AG08396 (cell line): ENCODE data around the gene TBC1D22A.
A peak's percentile ranks its signal among the peaks of the same experiment; 100 is the strongest.

Experiments
- DNase-seq: peaks from one replicate; pipeline ENCODE4 v3.0.0; 2012; ENCODE audit warnings: low spot score, mixed read lengths

TBC1D22A gene

DNA sequence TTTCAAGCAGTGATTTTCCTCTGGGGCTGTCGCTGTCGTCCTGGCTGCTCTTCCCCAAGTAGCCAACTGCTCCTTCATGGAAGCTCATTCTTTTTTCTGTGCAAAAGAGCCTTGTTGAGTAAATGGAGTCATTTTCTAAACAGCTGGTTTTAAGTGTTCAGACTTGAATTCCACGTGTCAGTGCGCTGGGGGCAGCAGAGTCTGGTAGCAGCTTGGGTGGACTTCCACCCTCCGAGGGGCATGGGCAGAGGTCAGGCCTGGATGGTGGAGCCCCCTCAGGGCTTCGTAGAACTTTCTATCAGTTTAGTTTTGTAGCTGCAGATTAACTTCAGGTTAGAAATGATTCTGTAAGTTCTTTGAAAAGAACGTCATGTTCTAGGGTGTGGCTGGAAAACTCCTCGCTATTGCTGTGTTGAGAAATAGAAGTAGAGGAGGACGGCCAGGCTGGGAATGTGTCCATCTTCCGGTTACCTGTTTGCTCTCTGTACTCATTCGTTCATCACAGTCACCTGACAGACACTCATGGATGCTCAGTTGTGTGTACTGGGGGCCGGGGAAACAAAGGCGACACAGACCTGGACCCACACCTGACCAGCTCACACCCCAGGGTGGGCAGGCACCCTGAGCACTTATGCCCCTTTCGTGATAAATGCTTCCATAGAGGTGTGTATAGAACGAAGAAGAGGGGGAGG lies 270.7 kb downstream of the TBC1D22A start:
- DNase-seq = no peak

DNA sequence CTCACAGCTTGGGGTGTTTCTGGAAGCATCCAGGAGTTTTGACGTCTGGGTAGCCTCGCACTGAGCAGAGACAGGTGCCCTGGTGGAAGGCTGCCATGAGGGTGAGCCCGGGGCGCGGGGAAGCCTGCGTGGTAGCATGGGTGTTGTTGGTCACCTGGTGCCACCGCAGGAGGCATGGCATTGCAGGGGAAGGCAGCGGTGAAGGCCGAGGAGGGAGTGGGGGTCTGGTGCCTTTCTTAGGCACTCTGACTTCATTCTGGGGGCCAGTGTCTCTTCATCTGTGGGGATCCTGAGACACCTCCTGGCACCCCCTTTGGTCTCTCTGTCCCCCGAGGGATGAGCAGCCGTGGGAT lies 271.2 kb downstream of the TBC1D22A start:
- no peak for DNase-seq

DNA sequence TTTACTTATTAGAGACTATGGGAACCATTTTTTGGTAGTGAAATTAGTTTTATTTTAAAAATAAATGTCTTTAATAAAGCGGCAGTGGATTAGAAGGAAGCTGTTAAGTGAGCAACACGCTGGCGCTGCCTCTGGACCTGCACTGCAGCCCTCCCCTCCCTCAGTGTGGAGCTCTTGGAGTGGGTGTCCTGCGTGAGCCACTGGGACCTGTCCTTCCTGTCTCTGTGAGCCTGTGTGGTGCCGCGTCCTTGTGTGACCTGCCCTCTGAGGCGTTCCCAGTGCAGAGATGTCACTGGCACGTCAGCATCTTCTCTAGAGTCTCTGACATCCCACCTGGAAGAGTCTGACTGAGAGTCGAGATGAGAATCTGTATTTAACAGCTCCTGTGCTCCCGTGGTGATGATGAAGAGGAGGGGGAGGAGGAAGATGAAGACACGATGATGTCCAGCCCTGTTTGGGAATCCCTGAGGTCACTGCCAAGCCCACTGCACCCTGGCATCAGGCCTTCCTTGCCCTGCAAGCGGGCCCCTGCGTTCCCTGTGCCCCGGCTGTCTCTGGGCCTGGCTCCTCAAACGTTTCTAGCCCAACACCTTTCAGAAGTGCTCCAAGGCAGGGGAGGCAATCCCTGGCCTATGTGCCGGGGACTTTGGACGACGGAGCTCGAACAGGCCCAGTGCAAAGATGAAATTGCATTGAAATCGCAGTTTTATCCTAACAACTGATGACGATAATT lies 271.8 kb downstream of the TBC1D22A start:
- DNase-seq = no peak

DNA sequence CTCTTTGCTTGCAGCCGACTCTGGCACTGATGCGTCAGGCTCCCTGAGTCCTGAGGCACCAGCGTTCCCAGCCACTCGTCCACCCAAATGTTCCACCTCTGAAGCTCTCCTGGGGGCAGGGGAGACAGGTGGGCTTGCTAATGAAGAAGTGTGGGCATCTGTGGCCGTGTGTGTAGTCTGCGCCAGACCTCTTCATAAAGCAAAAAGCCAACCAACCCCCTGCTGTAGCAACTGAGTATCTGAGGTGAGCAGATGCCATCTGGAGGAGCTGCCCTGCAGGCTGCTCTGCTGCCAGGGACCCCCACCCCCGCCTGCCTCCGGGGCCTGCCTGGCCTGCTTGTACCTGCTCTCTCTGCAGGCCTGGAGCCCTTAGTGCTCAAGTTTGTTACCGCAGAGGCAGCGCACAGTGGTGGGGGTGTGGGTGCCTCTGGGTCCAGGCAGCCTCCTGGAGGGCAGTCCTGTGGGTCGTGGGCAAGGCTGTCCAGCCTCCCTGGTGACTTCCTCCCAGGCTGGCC lies 272.5 kb downstream of the TBC1D22A start:
- no peak for DNase-seq

DNA sequence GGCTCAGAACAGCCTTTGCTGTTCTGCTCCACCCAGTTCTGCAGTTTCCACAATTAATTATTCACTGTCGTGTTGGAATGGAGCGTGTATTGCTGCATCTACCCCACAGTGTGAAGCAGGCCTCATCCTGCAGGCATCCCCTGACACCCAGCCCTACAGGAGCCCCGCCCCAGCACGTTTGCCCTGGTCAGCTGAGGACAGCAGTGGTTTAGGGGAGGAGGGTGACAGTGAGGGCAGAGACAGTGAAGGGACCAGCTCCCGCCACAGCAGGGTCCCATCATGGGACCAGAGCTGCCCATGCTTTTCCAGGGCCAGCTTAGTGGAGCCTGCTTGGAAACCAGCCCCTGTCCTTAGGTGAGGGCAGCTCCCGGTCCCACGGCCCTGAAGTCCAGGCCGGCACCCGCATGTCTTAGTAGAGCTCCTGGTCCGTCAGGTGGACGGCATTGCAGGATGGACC lies 273.0 kb downstream of the TBC1D22A start:
- no peak for DNase-seq

DNA sequence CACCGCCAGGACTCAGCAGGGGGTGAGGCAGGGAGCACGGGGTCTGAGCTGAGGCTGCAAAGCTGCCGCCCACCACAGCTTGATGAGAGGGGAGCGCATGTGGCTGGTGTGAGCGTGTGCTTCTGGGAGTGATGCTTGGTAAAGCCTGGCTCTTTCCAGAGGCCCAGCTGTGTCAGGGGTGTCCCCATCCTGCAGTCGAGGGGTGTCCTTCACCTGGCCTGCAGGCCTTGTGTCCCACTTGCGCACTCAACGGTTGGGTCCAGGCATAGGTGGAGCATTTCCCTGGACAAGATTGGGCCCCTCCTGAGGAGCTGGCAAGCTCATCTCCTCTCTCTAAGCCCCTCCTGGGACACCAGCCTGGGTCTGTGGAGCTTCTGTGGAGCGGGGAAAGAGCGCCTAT lies 273.9 kb downstream of the TBC1D22A start:
- no peak for DNase-seq

DNA sequence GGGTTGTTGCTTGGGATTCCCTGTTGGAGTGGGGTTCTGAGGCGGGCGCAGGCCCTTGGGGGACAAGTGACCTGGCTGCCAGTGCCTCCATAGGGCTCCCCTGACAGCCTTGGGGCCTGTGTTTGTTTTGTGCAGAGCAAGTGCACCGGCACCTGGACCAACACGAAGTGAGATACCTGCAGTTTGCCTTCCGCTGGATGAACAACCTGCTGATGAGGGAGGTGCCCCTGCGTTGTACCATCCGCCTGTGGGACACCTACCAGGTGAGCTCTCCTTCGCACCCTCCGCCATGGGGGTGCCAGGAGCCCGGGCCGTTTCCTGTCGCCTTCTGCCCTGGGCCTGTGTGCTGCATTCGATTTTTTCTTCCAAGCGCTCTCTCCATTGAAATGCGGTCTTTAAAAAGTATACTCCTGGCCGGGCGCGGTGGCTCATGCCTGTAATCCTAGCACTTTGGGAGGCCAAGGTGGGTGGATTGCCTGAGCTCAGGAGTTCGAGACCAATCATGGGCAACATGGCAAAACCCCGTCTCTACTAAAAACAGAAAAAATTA lies 274.6 kb downstream of the TBC1D22A start:
- DNase-seq = no peak

DNA sequence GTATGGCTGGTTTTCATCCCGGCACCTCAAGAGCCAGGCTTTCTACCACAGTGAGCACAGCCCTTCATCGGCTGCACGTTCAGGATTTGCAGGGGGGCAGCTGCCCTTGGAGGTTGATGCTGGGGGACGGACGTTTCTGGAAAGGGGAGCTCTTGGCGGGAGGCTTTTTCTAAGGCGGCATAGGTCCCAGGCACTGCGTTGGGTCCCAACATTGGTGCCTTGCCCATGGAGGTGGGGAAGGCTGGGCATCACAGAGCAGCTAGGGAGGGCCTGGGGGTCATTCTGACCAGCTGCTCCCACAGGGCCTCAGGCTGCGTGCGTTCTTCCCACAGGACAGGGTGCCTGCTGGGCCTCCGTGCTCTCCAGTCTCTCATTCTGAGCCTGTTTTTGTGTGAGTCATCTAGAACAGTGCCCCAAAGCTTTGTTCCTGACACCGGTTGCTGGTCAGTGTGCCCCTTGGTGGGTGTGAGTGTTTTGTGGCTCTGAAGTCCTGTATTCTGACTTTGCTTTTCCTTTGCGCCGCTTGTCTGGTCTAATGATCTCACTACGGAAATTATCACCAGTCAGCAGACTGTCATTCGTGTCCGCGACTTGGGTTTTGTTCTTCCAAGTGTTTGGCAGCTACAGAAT lies 275.9 kb downstream of the TBC1D22A start:
- DNase-seq = no peak

DNA sequence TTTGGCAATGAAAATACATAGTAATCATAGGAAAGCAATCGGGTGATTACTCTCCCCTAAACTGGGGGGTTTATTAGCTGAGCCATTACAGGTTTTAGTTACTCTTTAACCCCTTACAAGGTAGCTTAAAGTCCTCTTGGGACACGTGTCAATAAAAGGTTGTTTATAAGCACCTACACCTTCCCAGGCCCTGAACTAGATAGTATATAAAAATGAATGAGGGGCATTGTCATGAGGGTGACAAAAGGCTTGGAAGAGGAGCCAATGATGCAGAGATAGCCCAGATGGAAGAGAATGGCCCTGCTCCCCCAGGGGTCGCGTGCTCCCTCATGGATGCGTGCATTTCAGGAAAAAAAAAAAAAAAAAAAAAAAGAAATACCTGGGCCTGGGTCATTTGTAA lies 276.9 kb downstream of the TBC1D22A start:
- DNase-seq = no peak

DNA sequence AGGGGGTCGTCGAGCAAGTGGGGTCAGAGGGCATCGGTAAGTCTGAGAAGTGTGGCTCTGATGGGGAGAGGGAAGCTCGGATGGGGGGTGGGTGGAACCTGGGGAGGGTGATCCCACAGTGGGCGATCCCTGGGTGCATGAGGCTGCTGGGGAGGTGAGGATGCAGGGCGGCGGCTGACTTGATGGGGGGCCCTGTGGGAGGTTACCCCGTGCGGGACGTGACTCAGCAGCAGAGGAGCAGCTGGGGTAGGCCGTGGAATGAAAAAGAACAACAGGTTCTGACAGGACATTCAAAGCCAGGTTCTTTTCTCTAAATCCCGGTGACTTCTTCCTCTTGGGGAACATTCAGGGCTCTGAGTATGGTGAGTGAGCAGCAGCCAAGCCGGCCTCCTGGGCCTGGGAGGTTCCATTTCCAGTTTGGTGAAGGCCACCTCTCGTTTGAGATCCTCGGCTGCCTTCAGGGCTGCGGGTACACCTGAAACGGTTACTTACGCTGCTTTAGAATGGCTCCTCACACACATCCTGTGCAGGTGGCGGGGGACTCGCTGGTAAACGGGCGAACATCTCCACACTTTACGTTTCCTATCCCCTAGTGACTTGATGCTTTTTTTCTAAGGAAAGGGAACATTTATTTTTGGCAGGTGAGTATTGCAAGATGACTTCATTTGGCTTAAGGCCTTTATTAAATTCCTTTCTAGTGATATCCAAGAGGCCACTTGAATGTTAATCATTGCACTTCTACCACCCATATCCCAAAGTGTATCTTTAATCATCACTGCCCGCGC lies 278.2 kb downstream of the TBC1D22A start:
- DNase-seq = no peak

DNA sequence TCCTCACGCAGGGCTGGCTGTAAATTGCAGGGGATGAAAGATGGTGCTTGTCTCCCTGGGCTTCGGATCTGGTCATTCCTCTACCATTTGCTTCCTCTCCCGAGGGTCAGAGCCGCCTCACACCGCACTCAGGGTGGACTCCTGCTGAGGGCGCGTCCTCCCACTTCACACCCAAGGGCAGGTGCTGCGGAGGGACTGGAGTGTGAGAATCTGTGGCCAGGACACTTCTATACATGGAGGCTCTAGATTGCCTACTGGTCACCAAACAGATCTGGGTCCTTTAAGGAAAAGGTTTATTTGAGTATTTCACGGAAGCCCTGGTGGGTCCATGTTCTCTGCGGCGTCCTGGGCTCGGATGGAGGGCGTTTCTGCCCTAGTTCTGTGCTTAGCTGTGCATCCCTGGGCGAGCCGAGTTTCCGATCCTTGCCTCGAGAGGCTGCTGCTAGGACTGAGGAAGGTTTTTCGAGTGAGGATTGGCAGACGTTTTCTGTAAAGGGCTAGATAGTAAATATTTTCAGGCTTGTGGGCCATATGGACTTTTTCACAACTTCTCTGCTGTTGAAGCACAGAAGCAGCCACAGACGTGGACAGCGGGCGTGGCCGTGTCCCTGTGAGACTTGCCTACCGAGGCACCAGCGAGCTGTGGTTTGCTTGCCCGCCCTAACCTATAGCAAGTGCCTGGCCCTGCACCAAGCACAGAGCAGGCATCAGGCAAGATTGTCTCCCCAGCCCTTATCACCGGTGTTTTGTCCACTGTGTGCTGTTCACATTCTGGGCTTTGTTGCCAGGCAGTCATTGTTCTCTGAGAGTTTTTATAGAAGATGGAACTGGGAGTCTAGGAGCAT lies 279.0 kb downstream of the TBC1D22A start:
- no peak for DNase-seq

DNA sequence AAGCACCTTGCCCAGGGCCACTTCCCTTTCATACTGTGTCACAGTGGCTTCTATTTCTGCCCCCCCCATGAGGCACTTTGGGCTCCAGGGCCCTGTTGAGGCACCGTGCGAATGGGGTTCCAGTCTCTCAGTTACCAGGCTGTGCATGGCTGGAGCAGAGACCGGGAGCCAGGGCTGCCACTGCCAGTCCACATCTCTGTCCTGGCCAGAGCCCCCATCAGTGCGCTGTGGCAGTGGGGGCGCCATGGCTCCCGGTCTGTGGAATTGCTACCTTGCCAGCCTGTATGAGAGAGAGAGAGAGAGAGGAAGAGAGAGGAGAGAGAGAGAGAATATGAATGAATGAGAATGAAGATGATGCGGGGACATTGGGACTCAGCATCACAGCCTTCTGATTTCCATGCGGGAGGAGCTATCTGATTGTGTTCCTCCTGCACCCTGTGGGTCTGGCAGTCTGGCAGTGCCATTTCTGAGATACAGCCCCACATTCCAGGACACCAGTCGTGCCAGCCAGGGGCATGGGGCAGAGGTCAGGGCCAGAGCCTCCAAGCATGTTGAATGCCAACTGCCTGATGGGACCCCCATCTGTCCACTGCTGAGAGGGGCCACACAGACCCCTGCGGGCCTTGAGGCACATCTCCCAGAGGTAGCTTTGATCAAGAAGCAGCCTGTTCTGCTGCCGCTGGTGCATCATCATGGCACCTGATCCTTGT lies 279.8 kb downstream of the TBC1D22A start:
- DNase-seq = no peak

DNA sequence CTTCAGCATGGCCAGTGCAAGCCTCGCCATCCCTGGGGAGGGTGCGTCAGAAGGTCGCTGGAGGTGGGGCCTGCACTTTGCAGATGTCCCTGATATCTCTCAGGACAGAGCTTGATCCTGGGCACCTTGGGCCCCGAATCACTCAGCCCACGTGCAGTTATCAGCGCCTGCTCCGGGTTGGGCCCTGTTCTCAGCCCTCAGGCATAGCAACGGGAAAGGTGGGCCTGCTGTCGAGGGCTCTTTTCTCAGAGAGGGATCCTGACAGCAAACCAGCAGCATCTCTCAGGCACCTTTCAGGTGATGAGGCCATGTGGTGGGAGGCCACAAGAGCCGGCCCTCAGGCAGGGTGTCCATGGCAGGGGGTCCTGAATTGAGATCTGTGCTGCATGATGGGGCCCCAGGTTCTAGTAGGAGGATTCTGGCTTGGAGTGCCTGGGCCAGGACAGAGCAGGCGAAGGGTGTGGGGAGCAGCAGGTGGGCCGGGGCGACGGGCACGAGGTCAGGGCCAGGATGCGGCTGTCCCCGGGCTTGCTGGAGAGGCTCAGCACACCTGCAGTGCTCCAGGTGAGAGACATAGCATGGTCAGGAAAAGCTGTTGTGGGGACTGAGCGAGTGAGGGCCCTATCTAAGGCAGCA lies 280.5 kb downstream of the TBC1D22A start:
- no peak for DNase-seq

DNA sequence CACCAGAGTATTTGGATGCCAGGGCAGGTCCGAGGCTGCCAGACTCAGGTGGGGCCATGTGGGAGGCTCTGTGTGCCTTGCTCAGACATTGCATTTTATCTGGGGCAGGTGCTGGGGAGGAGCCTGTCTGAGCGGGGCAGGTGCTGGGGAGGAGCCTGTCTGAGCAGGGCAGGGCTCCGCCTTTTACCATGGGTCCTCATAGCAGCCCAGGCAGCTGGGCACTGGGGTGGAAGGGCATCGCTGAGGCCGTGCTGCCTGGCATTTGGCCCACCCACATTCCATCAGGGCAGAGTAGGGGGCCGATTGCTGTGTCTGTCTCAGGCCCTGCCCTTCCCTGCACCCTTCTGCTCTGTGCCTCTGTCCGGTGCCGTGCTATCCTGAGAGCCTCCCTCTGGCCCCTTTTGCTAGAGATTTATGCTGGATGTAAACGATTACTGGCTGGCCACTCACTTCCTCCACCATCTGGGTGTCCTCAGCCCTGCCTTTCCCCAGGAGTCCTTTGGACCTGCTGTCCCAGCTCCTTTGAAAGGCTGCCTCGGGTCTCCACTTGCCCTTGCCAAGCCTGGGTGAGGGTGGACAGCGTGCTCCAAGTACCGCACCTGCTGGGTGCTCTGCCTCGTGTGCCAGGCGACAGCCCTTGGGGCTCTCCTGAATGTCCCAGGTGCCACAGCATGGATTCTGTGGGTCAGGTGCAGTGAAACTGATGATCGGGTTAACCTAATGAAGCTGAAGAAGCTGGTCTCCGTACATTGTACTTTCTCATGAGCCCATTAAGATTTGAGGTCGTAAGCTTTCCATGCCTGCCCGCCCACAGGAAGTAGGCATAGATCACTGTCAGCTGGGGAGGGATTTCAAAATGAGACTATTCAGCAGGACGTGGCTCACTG lies 281.6 kb downstream of the TBC1D22A start:
- DNase-seq = peak; percentile 34

DNA sequence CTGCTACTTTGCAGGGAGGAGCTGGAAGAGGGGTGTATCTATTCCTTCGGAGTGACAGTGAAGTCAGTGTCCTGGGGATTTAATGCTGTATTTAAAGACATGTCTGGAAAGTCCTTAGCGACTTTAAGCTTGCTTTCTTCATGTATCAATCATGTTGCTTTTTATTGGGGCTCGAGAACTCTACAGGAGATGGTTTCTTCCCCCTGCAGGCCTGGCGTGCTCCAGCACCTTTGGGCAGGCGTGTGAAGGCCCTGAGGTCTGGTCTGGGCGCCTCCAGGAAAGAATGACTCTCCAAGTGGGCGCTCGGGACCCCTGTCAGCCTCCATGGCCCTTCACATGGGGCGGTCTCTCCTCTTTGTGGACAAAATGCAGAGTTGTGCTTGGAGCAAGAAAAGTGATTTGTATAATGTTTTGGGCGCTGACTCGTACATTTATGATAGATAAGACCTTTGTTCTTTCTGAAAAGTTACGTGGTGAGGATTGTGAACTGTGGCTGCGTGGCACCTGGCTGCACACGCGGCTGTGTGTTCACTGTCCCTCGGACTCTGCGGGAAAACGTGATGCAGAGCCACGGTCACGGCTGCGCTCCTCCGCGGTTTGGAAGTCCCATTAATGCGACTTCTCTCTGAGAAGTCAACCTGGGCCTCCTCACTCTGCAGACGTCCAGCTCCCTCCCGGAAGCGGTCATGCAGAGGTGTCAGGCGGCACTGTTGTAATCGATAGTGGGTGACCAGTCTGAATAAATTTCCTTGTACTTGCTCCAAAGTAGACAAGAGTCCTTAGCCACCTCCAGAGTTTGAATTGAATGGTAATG lies 282.5 kb downstream of the TBC1D22A start:
- DNase-seq = no peak

DNA sequence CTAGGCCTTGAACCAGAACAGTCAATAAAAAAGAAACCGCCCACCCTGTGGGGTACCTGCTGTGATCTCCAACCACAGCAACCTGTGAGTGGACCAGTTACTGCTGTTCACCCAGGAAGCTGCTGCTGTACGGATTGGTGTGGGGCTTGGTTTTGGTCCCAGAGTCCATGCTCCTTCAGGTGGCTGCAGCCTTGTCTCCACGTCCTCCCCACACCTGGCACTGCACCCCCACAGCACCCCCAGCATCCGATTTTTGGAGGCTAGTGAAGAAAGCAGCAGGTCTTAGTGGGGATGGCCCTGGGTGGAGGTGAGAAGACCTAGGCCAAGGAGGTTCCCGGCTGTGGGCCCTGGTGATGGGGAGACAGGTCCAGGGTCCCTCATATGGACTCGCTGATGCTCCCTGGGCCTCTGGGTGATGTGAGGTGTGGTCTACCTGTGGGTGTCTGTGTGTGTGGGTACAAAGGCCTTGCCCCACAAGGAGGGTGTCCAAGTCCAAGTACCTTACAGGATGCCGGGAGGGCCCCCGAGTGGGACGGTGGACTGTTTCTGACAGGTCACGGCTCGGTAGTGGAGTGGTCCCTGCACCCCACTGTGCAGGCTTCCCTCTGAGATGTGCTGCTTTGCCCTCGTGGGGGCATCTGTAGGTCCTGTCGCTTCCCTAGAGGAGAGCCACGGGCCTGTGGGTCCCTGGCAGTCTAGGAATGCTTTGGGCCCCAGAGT lies 283.4 kb downstream of the TBC1D22A start:
- DNase-seq = no peak

DNA sequence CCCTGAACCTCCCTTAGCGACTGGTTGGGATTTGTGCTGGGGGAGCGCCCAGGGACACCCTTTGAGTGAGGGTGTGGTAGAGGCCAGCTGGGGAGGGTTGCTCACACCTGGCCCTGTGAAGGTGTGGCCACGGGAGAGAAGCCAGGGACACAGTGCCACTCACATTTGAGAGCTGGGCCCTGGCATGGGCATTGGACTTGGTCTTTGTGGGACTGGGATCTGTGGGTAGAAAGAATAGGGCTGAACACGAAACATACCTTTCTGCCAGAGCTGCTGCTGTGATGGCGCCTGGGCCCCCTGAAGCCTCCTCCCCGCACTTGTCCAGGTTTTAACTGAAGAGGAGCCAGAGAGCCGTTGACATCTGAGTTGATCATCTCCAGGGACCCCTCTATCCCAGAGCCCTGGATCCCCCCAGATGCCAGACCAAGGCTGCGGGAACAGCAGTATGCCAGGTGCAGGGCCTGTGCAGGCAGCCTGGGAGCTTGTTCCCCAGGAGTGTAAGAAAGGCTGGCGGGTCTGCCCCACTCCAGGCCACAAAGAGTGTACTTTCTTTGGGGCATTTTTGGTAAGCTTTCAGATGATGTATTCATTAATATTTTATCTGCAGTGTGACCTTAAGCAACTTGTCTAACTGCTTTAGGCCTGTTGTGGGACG lies 284.1 kb downstream of the TBC1D22A start:
- DNase-seq = no peak
